Hematopoietic multipotent progenitor cell (in vitro differentiated cells): ENCODE results near the gene CACNB3. TPM values are rescaled to one million over a fixed set of nuclear protein-coding genes. Genes with fewer than 3 reads are reported as not detected.

Experiments
- DNase-seq, 3 donors: peaks; one replicate each; pipeline ENCODE4 v3.0.0-alpha.2; 2011 to 2015; ENCODE audit warnings: low read depth in 2 of 3, low spot score in 2 of 3
- total RNA-seq: library from RNA; depleted of rRNA; stranded (reverse); fragments of >200 nt; gene quantifications from one replicate; pipeline ENCODE4 v1.2.3, GENCODE V29; 2012

The CACNB3 gene
- 9.2 TPM for total RNA-seq

GRCh38 chr12:48817873-48818830 lies at the start of gene CACNB3:
Gene CACNB3 (plus strand): TSS chr12:48818496. CDS start chr12:48818930, 434 bp downstream.
- peak; percentile 33 to 58 (median 52) for DNase-seq

- DNase-seq, result no peak
These were observed 49.6 kb upstream of the CACNB3 start for GRCh38 chr12:48768736-48769135.

GRCh38 chr12:48770756-48771155 lies 47.5 kb upstream of the CACNB3 start:
- DNase-seq, result no peak

DNA sequence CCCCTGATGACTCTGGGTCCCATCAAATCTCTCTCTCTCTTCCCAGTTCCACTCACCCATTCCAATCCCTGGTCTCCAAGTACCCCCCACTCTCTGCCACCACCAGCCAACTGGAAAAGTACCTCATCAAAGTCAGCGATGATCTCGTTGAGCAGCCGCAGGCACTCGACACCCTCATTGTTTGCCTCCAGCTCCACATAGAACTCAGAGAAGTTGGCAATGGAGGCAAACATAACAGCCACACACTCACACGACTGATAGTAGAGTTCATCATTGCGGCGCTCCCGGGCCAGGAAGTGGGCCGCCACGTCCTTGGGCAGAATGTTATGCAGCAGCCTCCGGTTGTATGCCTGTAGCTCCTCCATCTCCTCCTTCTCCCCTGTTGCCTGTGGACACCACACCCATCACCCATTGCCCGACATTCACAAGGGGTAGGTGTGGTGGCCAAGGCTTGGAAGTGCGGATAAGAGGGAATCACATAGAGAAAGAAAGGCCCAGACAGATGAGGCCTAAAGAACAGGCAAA lies 46.6 kb upstream of the CACNB3 start:
- DNase-seq, result no peak

GRCh38 chr12:48773686-48774085 lies 44.6 kb upstream of the CACNB3 start:
- DNase-seq, result no peak

- DNase-seq, result no peak
These were observed 43.8 kb upstream of the CACNB3 start for GRCh38 chr12:48774516-48774915.

DNA sequence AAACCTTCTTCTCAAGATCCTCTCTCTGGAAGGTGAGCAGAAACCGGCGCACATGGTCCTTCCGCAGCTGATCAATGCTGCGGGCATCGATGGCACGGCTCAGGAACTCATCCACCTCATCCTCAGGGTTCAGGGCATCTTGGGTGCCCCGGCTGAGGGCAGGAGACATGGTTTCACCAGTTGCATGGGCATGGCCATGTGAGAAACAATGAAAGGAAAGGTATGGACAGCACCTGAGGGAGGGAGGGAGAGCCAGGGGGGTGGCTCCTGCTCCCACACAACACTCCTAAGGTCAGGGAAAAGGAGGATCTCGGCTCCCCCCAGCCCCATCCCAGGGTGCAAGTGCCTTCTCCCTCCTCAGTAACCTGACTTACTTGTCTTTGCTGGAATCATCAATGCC lies 43.0 kb upstream of the CACNB3 start:
- DNase-seq, result no peak

- DNase-seq, result no peak
These were observed 42.2 kb upstream of the CACNB3 start for GRCh38 chr12:48775991-48776649.

GRCh38 chr12:48776956-48777355 lies 41.3 kb upstream of the CACNB3 start:
- DNase-seq, result no peak

- DNase-seq, result no peak
These were observed 40.5 kb upstream of the CACNB3 start for GRCh38 chr12:48777501-48778400.

DNA sequence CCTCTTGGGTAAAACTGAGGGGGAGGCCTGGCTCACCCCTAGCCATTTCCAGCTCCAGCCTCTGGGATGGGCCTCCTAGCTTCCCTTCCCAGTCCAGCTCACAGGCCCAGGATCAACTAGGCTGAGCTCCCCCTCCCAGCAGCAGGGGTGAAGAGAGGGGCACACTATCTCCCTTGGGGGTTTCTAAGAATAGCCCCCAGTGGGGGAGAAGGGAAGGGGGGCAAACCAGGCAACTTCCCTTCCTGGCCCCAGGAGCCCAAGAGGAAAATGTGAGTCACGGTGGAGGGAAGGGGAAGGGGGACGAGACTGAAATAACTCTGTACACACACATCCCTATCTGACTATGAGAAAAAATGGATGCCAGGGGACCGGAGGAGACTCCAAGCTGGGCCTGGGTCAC lies 38.4 kb upstream of the CACNB3 start:
- DNase-seq, result peak in 2 of 3 donors; percentile 63 to 73

- no peak for DNase-seq
These were observed 37.8 kb upstream of the CACNB3 start for GRCh38 chr12:48780381-48781025.

DNA sequence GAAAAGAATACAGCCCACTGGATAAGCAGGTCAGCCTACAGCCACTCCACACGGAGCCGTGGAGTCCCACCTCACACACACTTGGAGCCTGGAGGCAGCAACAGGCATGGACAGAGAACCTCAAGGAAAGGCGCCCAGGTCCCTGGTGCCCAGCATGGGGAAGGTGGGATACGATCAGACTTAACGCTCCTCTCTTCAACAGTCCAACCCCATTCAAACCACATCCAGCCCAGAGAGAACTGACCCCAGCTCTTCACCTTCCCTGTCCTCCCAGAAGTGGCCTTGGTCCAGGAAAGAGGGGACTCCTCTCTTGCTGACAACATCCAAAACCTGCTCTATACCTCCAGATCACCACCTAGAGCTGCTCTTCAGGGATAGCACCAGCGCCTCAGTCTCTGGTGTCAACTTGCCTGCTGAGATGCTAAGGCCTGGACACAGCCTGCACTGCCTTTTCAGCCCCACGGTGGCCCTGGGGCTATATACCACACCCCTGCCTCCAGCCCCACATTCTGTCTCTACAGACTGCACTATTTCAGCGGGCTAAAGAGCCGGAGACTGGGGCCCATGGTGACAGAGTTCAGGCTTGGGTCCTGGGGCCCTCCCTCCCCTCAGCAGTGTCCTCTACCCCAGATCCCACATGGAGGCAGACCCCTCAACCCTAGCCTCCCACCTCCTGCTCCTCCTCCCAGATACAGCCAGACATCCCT lies 36.4 kb upstream of the CACNB3 start:
- DNase-seq, result no peak

- no peak for DNase-seq
These were observed 35.6 kb upstream of the CACNB3 start for GRCh38 chr12:48782457-48783395.

DNA sequence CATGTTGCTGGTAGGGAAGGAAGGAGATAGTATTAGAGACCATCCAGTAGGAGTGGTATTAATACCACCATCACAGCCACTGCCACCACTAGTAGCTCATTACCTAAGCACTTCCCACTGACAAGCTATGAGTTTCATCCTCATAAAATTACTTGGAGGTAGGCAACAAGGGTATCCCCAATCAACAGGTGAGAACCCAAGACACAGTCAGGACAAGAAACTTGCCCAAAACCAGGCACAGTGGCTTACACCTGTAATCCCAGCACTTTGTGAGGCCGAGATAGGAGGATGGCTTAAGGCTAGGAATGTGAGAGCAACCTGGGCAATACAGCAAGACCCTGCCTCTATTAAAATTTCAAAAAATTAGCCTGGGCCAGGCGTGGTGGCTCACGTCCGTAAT lies 34.9 kb upstream of the CACNB3 start:
- DNase-seq, result no peak

GRCh38 chr12:48786591-48787544 lies 31.4 kb upstream of the CACNB3 start:
- DNase-seq, result no peak

DNA sequence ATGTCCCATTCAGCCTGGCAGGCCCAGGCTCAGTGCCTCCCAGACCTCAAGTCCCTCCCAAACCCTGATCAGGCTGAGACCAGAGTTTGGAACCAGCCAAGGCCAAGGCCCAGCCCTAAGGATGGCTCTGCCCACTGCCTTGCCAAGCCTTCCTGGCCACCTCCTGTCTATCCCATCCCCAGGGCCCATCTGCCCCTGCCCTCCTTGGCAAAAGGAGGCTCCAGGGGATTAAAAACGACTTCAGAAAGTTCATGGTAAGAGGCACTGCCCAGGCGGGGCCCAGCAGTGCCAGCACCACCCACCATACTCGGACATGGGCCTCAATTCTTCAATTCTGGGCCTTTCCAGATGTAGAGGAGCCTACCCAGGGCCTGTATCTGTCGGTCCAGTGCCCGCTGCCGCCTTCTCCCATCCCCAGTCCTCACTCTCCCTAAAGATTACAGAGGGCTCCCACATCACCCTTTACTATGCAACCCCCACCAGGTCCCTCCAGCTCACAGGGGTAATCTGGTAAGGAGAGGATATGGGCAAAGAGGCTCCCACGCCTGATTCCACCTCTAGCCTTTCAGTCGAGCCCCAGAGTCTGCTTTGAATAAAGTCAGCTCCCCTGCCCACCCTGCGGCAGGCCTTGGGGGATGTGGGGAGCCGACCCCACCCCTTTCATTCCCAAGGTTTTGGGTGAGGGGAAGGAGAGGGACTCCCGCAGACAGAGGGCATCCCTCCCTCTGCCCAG lies 30.3 kb upstream of the CACNB3 start:
- DNase-seq, result no peak
